Activated CD4-positive, alpha-beta memory T cell treated with anti-CD3 and anti-CD28 coated beads for 36 hours (primary cell): ENCODE data around the gene CPPED1. TPM values are rescaled to one million over a fixed set of nuclear protein-coding genes. Genes with fewer than 3 reads are reported as not detected.

Experiments used
- CTCF ChIA-PET: fragments of 350-600 bp; sonication (Branson Sonifier 250); formaldehyde crosslinking; loops from one replicate; lab custom pipeline; 2021; ENCODE audit warnings: antibody characterized with exemption, inconsistent platforms; lab: Charles Lee
- POLR2A ChIA-PET: fragments of 350-600 bp; sonication (Branson Sonifier 250); formaldehyde crosslinking; loops from one replicate; lab custom pipeline; 2021; ENCODE audit warnings: antibody characterized with exemption; lab: Charles Lee
- DNase-seq: peaks from one replicate; pipeline ENCODE4 v3.0.0-alpha.2; 2020
- H3K27ac Mint-ChIP-seq: one replicate; pipeline ENCODE4 v1.8.0; 2021; ENCODE audit warnings: mixed read lengths
- H3K27me3 Mint-ChIP-seq: one replicate; pipeline ENCODE4 v1.8.0; 2021; ENCODE audit warnings: mixed read lengths
- H3K36me3 Mint-ChIP-seq: one replicate; pipeline ENCODE4 v1.8.0; 2021; ENCODE audit warnings: mixed read lengths
- H3K4me1 Mint-ChIP-seq: one replicate; pipeline ENCODE4 v1.8.0; 2021; ENCODE audit warnings: low read depth, mixed read lengths
- H3K4me3 Mint-ChIP-seq: one replicate; pipeline ENCODE4 v1.8.0; 2021; ENCODE audit warnings: mild to moderate bottlenecking, mixed read lengths
- H3K9me3 Mint-ChIP-seq: one replicate; pipeline ENCODE4 v1.8.0; 2021; ENCODE audit warnings: mixed read lengths
- intact Hi-C: fragments of 100-400 bp; cut with micrococcal nuclease; formaldehyde crosslinking; loops from one replicate; pipeline ENCODE4 v1.15.1; 2023
- total RNA-seq, 2 experiments: library from RNA; stranded (reverse); gene quantifications; one replicate each; pipeline ENCODE4 v1.2.3, GENCODE V29; 2021

CPPED1 gene
- total RNA-seq, 2 experiments from 2014 or later: 11.0 to 11.5 TPM

GRCh38 chr16:12747827-12748226 lies 55.9 kb downstream of the CPPED1 start:
- intact Hi-C loops: no loop called here
- Mint-ChIP-seq H3K9me3 (peaks cover 22% of the 10 kb centered on the region), H3K36me3 (peaks cover 20% of the 10 kb centered on the region), H3K27me3 (no peaks in the 10 kb centered on the region), H3K4me3 (no peak overlapping the region), H3K4me1 (peaks cover 34% of the 10 kb centered on the region), H3K27ac (no peak overlapping the region)
- ChIA-PET POLR2A (no interaction called here), CTCF (no interaction called here)
- DNase-seq: no peak

- no peak overlapping the region for H3K4me3 Mint-ChIP-seq
- intact Hi-C loops: no loop called here
These were observed 56.4 kb downstream of the CPPED1 start for GRCh38 chr16:12747261-12747660.

GRCh38 chr16:12744860-12745259 lies 58.8 kb downstream of the CPPED1 start:
- CTCF ChIA-PET: interaction anchor here (1.5 kb wide), 1 partner anchor 74 kb away, joined by 3 read pairs; no protein-coding TSS in a partner anchor
- POLR2A ChIA-PET: interaction anchor here (0.9 kb wide), 1 partner anchor 115 kb away, joined by 3 read pairs; no protein-coding TSS in a partner anchor

More at GRCh38 chr16:12747261-12747660, 56.4 kb downstream of the CPPED1 start:
- ChIA-PET POLR2A (no interaction called here), CTCF (no interaction called here)
- Mint-ChIP-seq H3K27me3 (no peaks in the 10 kb centered on the region), H3K9me3 (peaks cover 22% of the 10 kb centered on the region), H3K4me1 (peaks cover 32% of the 10 kb centered on the region), H3K27ac (no peak overlapping the region), H3K36me3 (peaks cover 20% of the 10 kb centered on the region)
- no peak for DNase-seq

GRCh38 chr16:12742741-12743140 lies 60.9 kb downstream of the CPPED1 start:
- no peaks in the 10 kb centered on the region for H3K4me1 Mint-ChIP-seq
- H3K27ac Mint-ChIP-seq: no peak overlapping the region
- intact Hi-C loops: no loop called here
- H3K27me3 Mint-ChIP-seq: no peaks in the 10 kb centered on the region
- DNase-seq: no peak
- CTCF ChIA-PET: no interaction called here
- POLR2A ChIA-PET: no interaction called here
- no peak overlapping the region for H3K4me3 Mint-ChIP-seq
- H3K9me3 Mint-ChIP-seq: peaks cover 26% of the 10 kb centered on the region
- peaks cover 29% of the 10 kb centered on the region for H3K36me3 Mint-ChIP-seq

More at GRCh38 chr16:12744860-12745259, 58.8 kb downstream of the CPPED1 start:
- Mint-ChIP-seq H3K36me3 (peaks cover 20% of the 10 kb centered on the region), H3K27me3 (no peaks in the 10 kb centered on the region), H3K9me3 (peaks cover 22% of the 10 kb centered on the region), H3K4me3 (no peak overlapping the region), H3K4me1 (peaks cover 10% of the 10 kb centered on the region), H3K27ac (no peak overlapping the region)
- intact Hi-C loops: no loop called here
- DNase-seq: no peak

- DNase-seq: no peak
- H3K4me3 Mint-ChIP-seq: no peak overlapping the region
- no peaks in the 10 kb centered on the region for H3K27me3 Mint-ChIP-seq
- ChIA-PET POLR2A (no interaction called here), CTCF (interaction anchor here (0.6 kb wide), 1 partner anchor 1187 kb away, joined by 3 read pairs; no protein-coding TSS in a partner anchor)
- peaks cover 28% of the 10 kb centered on the region for H3K36me3 Mint-ChIP-seq
- no peak overlapping the region for H3K27ac Mint-ChIP-seq
- peaks cover 26% of the 10 kb centered on the region for H3K9me3 Mint-ChIP-seq
- H3K4me1 Mint-ChIP-seq: no peaks in the 10 kb centered on the region
- intact Hi-C loops: no loop called here
These were observed 62.6 kb downstream of the CPPED1 start for GRCh38 chr16:12740986-12741610.

- no peak overlapping the region for H3K27ac Mint-ChIP-seq
- peaks cover 20% of the 10 kb centered on the region for H3K36me3 Mint-ChIP-seq
- H3K27me3 Mint-ChIP-seq: no peaks in the 10 kb centered on the region
- intact Hi-C loops: no loop called here
- POLR2A ChIA-PET: no interaction called here
- no peak for DNase-seq
- no peak overlapping the region for H3K4me3 Mint-ChIP-seq
- peaks cover 18% of the 10 kb centered on the region for H3K9me3 Mint-ChIP-seq
- H3K4me1 Mint-ChIP-seq: no peaks in the 10 kb centered on the region
- CTCF ChIA-PET: no interaction called here
These were observed 63.9 kb downstream of the CPPED1 start for GRCh38 chr16:12739738-12740137.

- intact Hi-C loops: no loop called here
- POLR2A ChIA-PET: no interaction called here
- H3K27me3 Mint-ChIP-seq: no peaks in the 10 kb centered on the region
- H3K9me3 Mint-ChIP-seq: peaks cover 23% of the 10 kb centered on the region
- CTCF ChIA-PET: no interaction called here
- peaks cover 27% of the 10 kb centered on the region for H3K36me3 Mint-ChIP-seq
- no peak for DNase-seq
- no peak overlapping the region for H3K4me3 Mint-ChIP-seq
- H3K27ac Mint-ChIP-seq: no peak overlapping the region
- no peaks in the 10 kb centered on the region for H3K4me1 Mint-ChIP-seq
These were observed 66.1 kb downstream of the CPPED1 start for GRCh38 chr16:12737563-12737962.

GRCh38 chr16:12735805-12736204 lies 67.9 kb downstream of the CPPED1 start:
- intact Hi-C loops: no loop called here
- no peak for DNase-seq
- Mint-ChIP-seq H3K27me3 (no peaks in the 10 kb centered on the region), H3K4me3 (no peak overlapping the region), H3K36me3 (peaks cover 34% of the 10 kb centered on the region), H3K27ac (no peak overlapping the region), H3K4me1 (no peaks in the 10 kb centered on the region), H3K9me3 (peaks cover 33% of the 10 kb centered on the region)
- CTCF ChIA-PET: no interaction called here
- POLR2A ChIA-PET: no interaction called here

GRCh38 chr16:12732600-12732999 lies 71.1 kb downstream of the CPPED1 start:
- H3K27ac Mint-ChIP-seq: no peak overlapping the region
- H3K4me3 Mint-ChIP-seq: no peak overlapping the region
- H3K9me3 Mint-ChIP-seq: peaks cover 33% of the 10 kb centered on the region
- H3K36me3 Mint-ChIP-seq: peaks cover 29% of the 10 kb centered on the region
- no peaks in the 10 kb centered on the region for H3K27me3 Mint-ChIP-seq
- ChIA-PET CTCF (no interaction called here), POLR2A (interaction anchor here (0.6 kb wide), 1 partner anchor 405 kb away, joined by 3 read pairs; no protein-coding TSS in a partner anchor)
- intact Hi-C loops: no loop called here
- H3K4me1 Mint-ChIP-seq: peaks cover 8% of the 10 kb centered on the region
- DNase-seq: no peak

- no peak overlapping the region for H3K27ac Mint-ChIP-seq
- H3K4me1 Mint-ChIP-seq: peaks cover 8% of the 10 kb centered on the region
- DNase-seq: no peak
- no peaks in the 10 kb centered on the region for H3K27me3 Mint-ChIP-seq
- POLR2A ChIA-PET: interaction anchor here (1.2 kb wide), 1 partner anchor 21 kb away, joined by 7 read pairs; no protein-coding TSS in a partner anchor
- peaks cover 28% of the 10 kb centered on the region for H3K9me3 Mint-ChIP-seq
- peaks cover 22% of the 10 kb centered on the region for H3K36me3 Mint-ChIP-seq
- H3K4me3 Mint-ChIP-seq: no peak overlapping the region
- CTCF ChIA-PET: interaction anchor here (1.1 kb wide), 1 partner anchor 23 kb away, joined by 3 read pairs; no protein-coding TSS in a partner anchor
- intact Hi-C loops: no loop called here
These were observed 74.2 kb downstream of the CPPED1 start for GRCh38 chr16:12729448-12729847.

GRCh38 chr16:12728469-12728868 lies 75.2 kb downstream of the CPPED1 start:
- Mint-ChIP-seq H3K4me1 (peaks cover 8% of the 10 kb centered on the region), H3K27ac (no peak overlapping the region), H3K27me3 (no peaks in the 10 kb centered on the region), H3K9me3 (peaks cover 25% of the 10 kb centered on the region), H3K36me3 (peaks cover 19% of the 10 kb centered on the region), H3K4me3 (no peak overlapping the region)
- ChIA-PET CTCF (no interaction called here), POLR2A (no interaction called here)
- intact Hi-C loops: no loop called here
- DNase-seq: no peak

GRCh38 chr16:12724226-12724625 lies 79.5 kb downstream of the CPPED1 start:
- POLR2A ChIA-PET: no interaction called here
- CTCF ChIA-PET: no interaction called here
- peaks cover under 1% of the 10 kb centered on the region for H3K4me1 Mint-ChIP-seq
- peaks cover 2% of the 10 kb centered on the region for H3K9me3 Mint-ChIP-seq
- H3K27me3 Mint-ChIP-seq: no peaks in the 10 kb centered on the region
- H3K36me3 Mint-ChIP-seq: peaks cover 7% of the 10 kb centered on the region
- H3K4me3 Mint-ChIP-seq: no peak overlapping the region
- no peak overlapping the region for H3K27ac Mint-ChIP-seq
- intact Hi-C loops: no loop called here
- no peak for DNase-seq

GRCh38 chr16:12723681-12724080 lies 80.0 kb downstream of the CPPED1 start:
- H3K9me3 Mint-ChIP-seq: peaks cover 5% of the 10 kb centered on the region
- DNase-seq: no peak
- H3K36me3 Mint-ChIP-seq: peaks cover 8% of the 10 kb centered on the region
- H3K4me1 Mint-ChIP-seq: no peaks in the 10 kb centered on the region
- ChIA-PET POLR2A (no interaction called here), CTCF (no interaction called here)
- no peak overlapping the region for H3K4me3 Mint-ChIP-seq
- H3K27ac Mint-ChIP-seq: no peak overlapping the region
- no peaks in the 10 kb centered on the region for H3K27me3 Mint-ChIP-seq
- intact Hi-C loops: no loop called here
